WERI-Rb-1 (cell line): ENCODE data around the gene MKI67.

Experiments used
- DNase-seq: peaks from one replicate; pipeline ENCODE4 v3.0.0-alpha.2; 2020
- H3K27ac ChIP-seq: fragments of 250-450 bp; sonication (Bioruptor Pico); 2 replicates; pipeline ENCODE4 v1.5.1; 2020; ENCODE audit warnings: mild to moderate bottlenecking, moderate library complexity
- H3K27me3 ChIP-seq: fragments of 250-450 bp; sonication (Bioruptor Pico); 2 replicates; pipeline ENCODE4 v1.5.1; 2021; ENCODE audit warnings: mild to moderate bottlenecking, low read depth, moderate library complexity; ENCODE audit not compliant: insufficient read depth, severe bottlenecking
- H3K36me3 ChIP-seq: fragments of 250-450 bp; sonication (Bioruptor Pico); 2 replicates; pipeline ENCODE4 v1.5.1; 2020; ENCODE audit warnings: mild to moderate bottlenecking, moderate library complexity
- H3K4me3 ChIP-seq: 2 replicates; pipeline ENCODE4 v1.5.1; 2011; ENCODE audit warnings: low read depth, mild to moderate bottlenecking, control low read depth, low read length
- H3K9me3 ChIP-seq: fragments of 250-450 bp; sonication (Bioruptor Pico); 2 replicates; pipeline ENCODE4 v1.5.1; 2021; ENCODE audit warnings: mild to moderate bottlenecking, moderate library complexity; ENCODE audit not compliant: severe bottlenecking
- CTCF ChIP-seq: IDR thresholded peaks from 2 replicates; pipeline ENCODE4 v1.5.1; 2011; ENCODE audit warnings: low read depth, mild to moderate bottlenecking, control low read depth, inconsistent platforms, low read length

MKI67 gene

DNA sequence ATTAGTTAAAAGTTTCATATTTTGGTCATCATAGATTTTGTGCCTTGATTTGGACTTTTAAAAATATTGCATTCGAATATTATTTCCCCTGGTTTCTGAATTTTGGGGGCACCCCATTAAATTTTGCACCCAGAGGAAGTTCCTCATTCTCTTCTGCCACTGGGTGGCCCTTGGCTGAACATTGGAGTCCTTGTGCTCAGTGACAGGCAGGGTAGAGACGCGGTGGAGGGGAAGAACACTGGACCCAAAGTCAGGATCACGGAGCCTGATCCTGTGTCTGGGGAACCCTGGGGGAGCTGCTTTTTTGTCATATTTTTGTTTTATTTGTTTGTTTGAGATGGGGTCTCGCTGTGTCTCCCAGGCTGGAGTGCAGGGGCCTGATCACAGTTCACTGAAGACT lies 74.7 kb downstream of the MKI67 start:
- DNase-seq = no peak
- no peaks in the 10 kb centered on the region for H3K9me3 ChIP-seq
- no peak overlapping the region for H3K4me3 ChIP-seq
- no peak for TF ChIP-seq CTCF
- no peak overlapping the region for H3K27ac ChIP-seq
- no peaks in the 10 kb centered on the region for H3K27me3 ChIP-seq
- H3K36me3 ChIP-seq = no peaks in the 10 kb centered on the region

DNA sequence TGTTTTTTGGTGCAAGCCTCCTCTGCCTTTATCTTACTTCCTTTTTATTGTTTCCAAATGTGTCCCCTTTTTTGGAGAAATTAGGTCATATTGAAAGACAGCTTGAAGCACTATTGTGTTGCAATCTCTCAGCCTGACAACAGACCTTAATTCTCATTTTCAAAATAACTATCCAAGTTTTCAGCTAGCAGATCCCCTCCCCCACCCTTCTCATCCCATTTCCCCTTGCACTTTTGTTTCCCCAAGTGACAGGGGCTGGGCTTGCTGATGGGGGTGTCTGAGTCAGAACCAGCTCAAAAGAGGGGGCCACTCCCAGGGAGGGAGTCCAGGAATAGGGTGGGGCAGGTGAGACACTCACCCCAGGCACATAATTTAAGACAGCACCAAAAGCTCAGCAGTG lies 75.3 kb downstream of the MKI67 start:
- no peaks in the 10 kb centered on the region for H3K27me3 ChIP-seq
- H3K27ac ChIP-seq = no peak overlapping the region
- H3K36me3 ChIP-seq = no peaks in the 10 kb centered on the region
- no peaks in the 10 kb centered on the region for H3K9me3 ChIP-seq
- no peak for DNase-seq
- no peak for TF ChIP-seq CTCF
- no peak overlapping the region for H3K4me3 ChIP-seq

DNA sequence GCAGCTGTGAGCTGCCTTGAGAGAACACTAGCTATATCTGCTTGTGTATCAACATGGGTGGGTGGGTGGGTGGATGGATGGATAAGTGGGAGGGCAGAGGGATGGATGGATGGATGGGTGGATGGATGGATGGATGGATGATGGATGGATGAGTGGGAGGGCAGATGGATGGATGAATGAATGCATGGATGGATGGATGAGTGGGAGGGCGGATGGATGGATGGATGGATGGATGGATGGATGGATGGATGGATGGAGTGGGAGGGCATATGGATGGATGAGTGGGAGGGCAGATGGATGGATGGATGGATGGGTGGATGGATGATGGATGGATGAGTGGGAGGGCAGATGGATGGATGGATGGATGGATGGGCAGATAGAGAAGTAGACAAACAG lies 76.1 kb downstream of the MKI67 start:
- no peak for DNase-seq
- no peaks in the 10 kb centered on the region for H3K27me3 ChIP-seq
- TF ChIP-seq CTCF = no peak
- no peaks in the 10 kb centered on the region for H3K9me3 ChIP-seq
- H3K27ac ChIP-seq = no peak overlapping the region
- no peak overlapping the region for H3K4me3 ChIP-seq
- H3K36me3 ChIP-seq = no peaks in the 10 kb centered on the region

GRCh38 chr10:128049226-128050120 lies 76.8 kb downstream of the MKI67 start:
- Histone ChIP-seq H3K36me3 (no peaks in the 10 kb centered on the region), H3K9me3 (no peaks in the 10 kb centered on the region), H3K27me3 (no peaks in the 10 kb centered on the region), H3K27ac (no peak overlapping the region), H3K4me3 (no peak overlapping the region)
- no peak for DNase-seq
- TF ChIP-seq CTCF = no peak

- H3K4me3 ChIP-seq = no peak overlapping the region
- no peak overlapping the region for H3K27ac ChIP-seq
- no peak for TF ChIP-seq CTCF
- H3K9me3 ChIP-seq = no peaks in the 10 kb centered on the region
- H3K27me3 ChIP-seq = no peaks in the 10 kb centered on the region
- no peak for DNase-seq
- no peaks in the 10 kb centered on the region for H3K36me3 ChIP-seq
Observed at GRCh38 chr10:128048819-128049210, 77.4 kb downstream of the MKI67 start.
